ENCODE results near the gene BICRA. TPM values are rescaled to one million over a fixed set of nuclear protein-coding genes. Genes with fewer than 3 reads are reported as not detected.
A peak's percentile ranks its signal among the peaks of the same experiment; 100 is the strongest.

Gene BICRA
- total RNA-seq, 4 donors from 2014 or later, result 10.7 to 33.6 (median 22.9) TPM

- TF ChIP-seq POLR2A (IDR thresholded peaks at IDR 0.05), result no peak
- TF ChIP-seq EP300 (IDR thresholded peaks at IDR 0.05), result no peak
- TF ChIP-seq POLR2AphosphoS5 (IDR thresholded peaks at IDR 0.05), result no peak
- no peak for TF ChIP-seq CTCF (IDR thresholded peaks at IDR 0.05)
- H3K4me3 ChIP-seq, result no peak overlapping the region
- no peaks in the 10 kb centered on the region for H3K36me3 ChIP-seq
- no peak overlapping the region for H3K27ac ChIP-seq
- H3K27me3 ChIP-seq, result no peaks in the 10 kb centered on the region
- peaks cover 24% of the 10 kb centered on the region for H3K4me1 ChIP-seq
- no peak for DNase-seq (ENCODE audit: low spot score in 2 of 2)
- 63% methylated on average over 12 of the region's 13 CpGs for WGBS
- H3K9me3 ChIP-seq, result no peaks in the 10 kb centered on the region
These were observed 5.0 kb upstream of the BICRA start for GRCh38 chr19:47603706-47604565.

- no peak for DNase-seq (ENCODE audit: low spot score in 2 of 2)
- TF ChIP-seq EP300 (IDR thresholded peaks at IDR 0.05) (no peak), CTCF (IDR thresholded peaks at IDR 0.05) (no peak), POLR2AphosphoS5 (IDR thresholded peaks at IDR 0.05) (no peak), POLR2A (IDR thresholded peaks at IDR 0.05) (no peak)
- H3K27me3 ChIP-seq, result no peaks in the 10 kb centered on the region
- H3K27ac ChIP-seq, result peak overlapping the region; percentile 99
- WGBS, result 41% methylated on average over 21 of the region's 21 CpGs
- H3K4me1 ChIP-seq, result peaks cover 35% of the 10 kb centered on the region
- no peaks in the 10 kb centered on the region for H3K9me3 ChIP-seq
- peak overlapping the region; percentile 99 for H3K4me3 ChIP-seq
- H3K36me3 ChIP-seq, result no peaks in the 10 kb centered on the region
These were observed 1.3 kb upstream of the BICRA start for GRCh38 chr19:47607564-47608073.

- H3K36me3 ChIP-seq, result no peaks in the 10 kb centered on the region
These were observed 638 bp upstream of the BICRA start for GRCh38 chr19:47608074-47608918.

DNA sequence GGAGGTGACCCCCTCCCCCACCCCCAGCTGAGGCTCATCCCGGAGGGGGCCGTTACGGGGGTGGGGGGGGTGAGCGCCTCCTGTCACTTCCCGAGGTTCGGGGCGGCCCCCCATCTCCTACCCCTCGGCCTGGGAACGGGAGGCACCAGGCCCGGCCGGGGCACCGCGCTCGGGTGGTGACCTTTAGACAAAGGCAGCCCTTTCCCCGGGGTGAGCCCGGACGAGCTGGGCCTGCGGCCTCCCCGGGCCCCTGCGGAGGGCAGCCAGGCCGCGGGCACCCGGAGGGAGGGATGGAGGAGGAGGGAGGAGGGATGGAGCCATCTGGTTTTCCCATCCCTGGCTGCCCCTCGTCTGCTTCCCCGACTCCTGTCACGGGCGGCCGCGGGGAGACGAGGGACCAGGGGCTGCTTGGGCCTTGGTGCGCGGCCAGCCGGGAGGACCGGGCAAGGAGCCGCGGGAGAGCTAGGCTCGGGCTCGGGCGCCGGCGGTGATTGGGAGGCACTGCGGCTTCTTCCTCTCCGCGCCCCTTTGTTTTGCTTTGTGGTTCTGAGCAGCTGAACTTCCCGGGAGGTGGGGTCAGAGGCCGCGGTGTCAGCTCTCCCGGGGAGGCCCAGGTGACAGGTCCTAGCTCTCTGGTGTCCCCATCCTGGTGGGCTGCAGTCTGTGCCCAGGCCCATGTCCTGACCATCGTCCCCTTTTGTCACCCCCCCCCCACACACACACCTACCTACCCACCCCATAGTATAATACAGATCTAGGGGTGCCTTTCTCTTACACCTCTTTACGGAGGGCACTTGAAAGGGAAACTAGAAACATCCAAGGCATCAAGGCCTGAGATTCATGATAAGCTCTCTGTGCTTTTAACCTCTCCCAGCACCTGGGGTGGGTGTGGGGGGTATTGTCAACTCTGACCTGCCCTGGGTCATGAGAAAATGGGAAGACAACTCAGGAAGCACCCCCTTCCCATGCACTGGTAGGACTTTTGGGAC lies 1.3 kb downstream of the BICRA start:
- Histone ChIP-seq H3K4me1 (peaks cover 48% of the 10 kb centered on the region), H3K27ac (peak overlapping the region; percentile 99), H3K9me3 (no peaks in the 10 kb centered on the region), H3K36me3 (no peaks in the 10 kb centered on the region), H3K4me3 (peak overlapping the region; percentile 99), H3K27me3 (no peaks in the 10 kb centered on the region)
- peak in 1 of 2 donors; percentile 85 for DNase-seq (ENCODE audit: low spot score in 2 of 2)
- WGBS, result 0% methylated on average over 12 of the region's 50 CpGs
- TF ChIP-seq POLR2A (IDR thresholded peaks at IDR 0.05) (no peak), CTCF (IDR thresholded peaks at IDR 0.05) (no peak), POLR2AphosphoS5 (IDR thresholded peaks at IDR 0.05) (no peak), EP300 (IDR thresholded peaks at IDR 0.05) (no peak)

More at GRCh38 chr19:47608074-47608918, 638 bp upstream of the BICRA start:
- Histone ChIP-seq H3K4me3 (peak overlapping the region; percentile 99), H3K4me1 (peaks cover 42% of the 10 kb centered on the region), H3K27me3 (no peaks in the 10 kb centered on the region), H3K27ac (peak overlapping the region; percentile 99), H3K9me3 (no peaks in the 10 kb centered on the region)
- TF ChIP-seq POLR2A (IDR thresholded peaks at IDR 0.05) (peak in 1 of 2 donors; percentile 67), POLR2AphosphoS5 (IDR thresholded peaks at IDR 0.05) (peak in 1 of 3 donors; percentile 27), CTCF (IDR thresholded peaks at IDR 0.05) (peak in 1 of 2 donors; percentile 32), EP300 (IDR thresholded peaks at IDR 0.05) (no peak)
- peak; percentile 95 for DNase-seq (ENCODE audit: low spot score in 2 of 2)
- under 1% methylated on average over 65 of the region's 94 CpGs for WGBS
